NOMO-1 (cell line): ENCODE results near the gene QSER1.
"Not testable (repeated sequence)": the region's sequence is repeated elsewhere in the genome, so short reads cannot be mapped to it uniquely, and the experiment has no call there.

Experiments used
- DNase-seq, 2 experiments: peaks; one replicate each; lab custom pipeline; 2025; ENCODE audit not compliant: unreplicated experiment in 2 of 2; lab: John Stamatoyannopoulos, UW

The QSER1 gene

GRCh38 chr11:32990481-32990880 is 97.9 kb downstream of the QSER1 start:
- no peak for DNase-seq

GRCh38 chr11:32991427-32991826 is 98.8 kb downstream of the QSER1 start:
- no peak for DNase-seq

GRCh38 chr11:32991898-32992297 is 99.3 kb downstream of the QSER1 start:
- no peak for DNase-seq

- DNase-seq, result no peak
Observed at GRCh38 chr11:33000181-33000580, 107.6 kb downstream of the QSER1 start.

GRCh38 chr11:33001281-33001680 is 108.7 kb downstream of the QSER1 start:
- no peak for DNase-seq

- no peak for DNase-seq
Observed at GRCh38 chr11:33001751-33002542, 109.3 kb downstream of the QSER1 start.

- no peak for DNase-seq
Observed at GRCh38 chr11:33005175-33005574, 112.6 kb downstream of the QSER1 start.

GRCh38 chr11:33006010-33006409 is 113.4 kb downstream of the QSER1 start:
- DNase-seq, result no peak

- no peak for DNase-seq
Observed at GRCh38 chr11:33013755-33014154, 121.1 kb downstream of the QSER1 start.

- DNase-seq, result peak; percentile 42 to 67
Observed at GRCh38 chr11:33015621-33016551, 123.3 kb downstream of the QSER1 start, which contains the start of gene DEPDC7. TSS of gene DEPDC7 (plus strand) at chr11:33015878. CDS start at chr11:33015956, 78 bp downstream.

GRCh38 chr11:33016654-33017053 is 124.0 kb downstream of the QSER1 start:
- DNase-seq, result no peak

GRCh38 chr11:33017478-33017877 is 124.9 kb downstream of the QSER1 start:
- DNase-seq, result no peak

GRCh38 chr11:33017965-33018364 is 125.4 kb downstream of the QSER1 start:
- DNase-seq, result no peak

GRCh38 chr11:33018840-33019239 is 126.2 kb downstream of the QSER1 start:
- no peak for DNase-seq

- no peak for DNase-seq
Observed at GRCh38 chr11:33021501-33021900, 128.9 kb downstream of the QSER1 start.

GRCh38 chr11:33021937-33022336 is 129.3 kb downstream of the QSER1 start:
- no peak for DNase-seq

- DNase-seq, result no peak
Observed at GRCh38 chr11:33025339-33025722, 132.7 kb downstream of the QSER1 start.

GRCh38 chr11:33027233-33027632 is 134.6 kb downstream of the QSER1 start:
- DNase-seq, result no peak

- DNase-seq, result no peak
Observed at GRCh38 chr11:33027846-33028536, 135.4 kb downstream of the QSER1 start.

- no peak for DNase-seq
Observed at GRCh38 chr11:33028537-33028914, 135.9 kb downstream of the QSER1 start.

GRCh38 chr11:33029218-33029617 is 136.6 kb downstream of the QSER1 start:
- DNase-seq, result not testable (repeated sequence)
